GM21423 (cell line): ENCODE measurements around the gene GCAT.
A peak's percentile ranks its signal among the peaks of the same experiment; 100 is the strongest.

ENCODE experiments used
- ATAC-seq: cut with Tn5 transposase; IDR thresholded peaks from one replicate; pipeline ENCODE4 v1.9.1; 2021; ENCODE audit warnings: mild to moderate bottlenecking, moderate library complexity; ENCODE audit not compliant: unreplicated experiment

The GCAT gene

GRCh38 chr22:37807410-37808293, at the start of gene GCAT:
GCAT (plus strand) TSS chr22:37807934; CDS start chr22:37807968, 34 bp downstream.
- peak; percentile 82 for ATAC-seq

- ATAC-seq, result no peak
Observed at GRCh38 chr22:37758694-37759093, 49.0 kb upstream of the GCAT start.

- no peak for ATAC-seq
Observed at GRCh38 chr22:37759281-37759680, 48.5 kb upstream of the GCAT start.

GRCh38 chr22:37760152-37760551, 47.6 kb upstream of the GCAT start:
- ATAC-seq, result no peak

GRCh38 chr22:37762389-37762836, 45.3 kb upstream of the GCAT start:
- no peak for ATAC-seq

- no peak for ATAC-seq
Observed at GRCh38 chr22:37763012-37763411, 44.7 kb upstream of the GCAT start.

GRCh38 chr22:37763652-37764051, 44.1 kb upstream of the GCAT start:
- ATAC-seq, result no peak

- ATAC-seq, result no peak
Observed at GRCh38 chr22:37764622-37765021, 43.1 kb upstream of the GCAT start.

- ATAC-seq, result no peak
Observed at GRCh38 chr22:37765498-37765897, 42.2 kb upstream of the GCAT start.

GRCh38 chr22:37765953-37766576, 41.7 kb upstream of the GCAT start:
- ATAC-seq, result no peak

GRCh38 chr22:37768273-37768672, 39.5 kb upstream of the GCAT start:
- no peak for ATAC-seq

GRCh38 chr22:37769056-37769455, 38.7 kb upstream of the GCAT start:
- ATAC-seq, result no peak

GRCh38 chr22:37771081-37771480, 36.7 kb upstream of the GCAT start:
- no peak for ATAC-seq

- no peak for ATAC-seq
Observed at GRCh38 chr22:37771702-37772427, 35.9 kb upstream of the GCAT start.

- ATAC-seq, result no peak
Observed at GRCh38 chr22:37774728-37775127, 33.0 kb upstream of the GCAT start.

- no peak for ATAC-seq
Observed at GRCh38 chr22:37775785-37776638, 31.7 kb upstream of the GCAT start.

GRCh38 chr22:37776639-37777005, 31.1 kb upstream of the GCAT start:
- no peak for ATAC-seq

- ATAC-seq, result peak; percentile 62
Observed at GRCh38 chr22:37777122-37777687, 30.5 kb upstream of the GCAT start.

- ATAC-seq, result no peak
Observed at GRCh38 chr22:37778370-37779009, 29.2 kb upstream of the GCAT start.
